H1 (cell line): ENCODE data around the gene FAM163A. TPM values are rescaled to one million over a fixed set of nuclear protein-coding genes. Genes with fewer than 3 reads are reported as not detected.

Experiments used
- CTCF ChIA-PET: fragments of 300-600 bp; sonication (Branson Sonifier 250); formaldehyde crosslinking; loops from one replicate; lab custom pipeline; 2021; ENCODE audit not compliant: partially characterized antibody; lab: Charles Lee
- POLR2A ChIA-PET: fragments of 300-600 bp; sonication (Branson Sonifier 250); formaldehyde crosslinking; loops from one replicate; lab custom pipeline; 2021; ENCODE audit warnings: inconsistent platforms; ENCODE audit not compliant: partially characterized antibody; lab: Charles Lee
- DNase-seq, 2 experiments: peaks; one replicate each; pipeline versions ENCODE4 v3.0.0 to v3.0.0-alpha.2; 2010 to 2022; ENCODE audit warnings: low spot score in 2 of 2, low read depth in 1 of 2, mixed read lengths in 1 of 2
- FAIRE-seq: peaks from 2 replicates; lab custom pipeline; 2011; peaks lifted over from hg19 to GRCh38; lab: Jason Lieb, UNC
- H2AFZ ChIP-seq: 2 replicates; pipeline ENCODE4 v1.8.1; 2012; ENCODE audit warnings: low read length, inconsistent platforms
- H2AK5ac ChIP-seq: 2 replicates; pipeline ENCODE4 v1.6.1; 2013; ENCODE audit warnings: low read depth, low read length
- H2BK120ac ChIP-seq: replicated peaks from 2 replicates; pipeline ENCODE3; 2013; ENCODE audit warnings: low read depth, low read length, inconsistent platforms
- H2BK12ac ChIP-seq: 2 replicates; pipeline ENCODE4 v1.6.1; 2013; ENCODE audit warnings: low read depth, low read length
- H2BK15ac ChIP-seq: 2 replicates; pipeline ENCODE4 v1.6.1; 2013; ENCODE audit warnings: low read length
- H2BK20ac ChIP-seq: 2 replicates; pipeline ENCODE4 v1.6.1; 2013; ENCODE audit warnings: low read length
- H2BK5ac ChIP-seq: 2 replicates; pipeline ENCODE4 v1.6.1; 2013; ENCODE audit warnings: low read depth, low read length
- H3K14ac ChIP-seq: 2 replicates; pipeline ENCODE4 v1.6.1; 2013; ENCODE audit warnings: inconsistent platforms; ENCODE audit not compliant: insufficient read length
- H3K18ac ChIP-seq: 2 replicates; pipeline ENCODE4 v1.6.1; 2013; ENCODE audit warnings: low read length; ENCODE audit errors: extremely low read depth
- H3K23ac ChIP-seq: 2 replicates; pipeline ENCODE4 v1.6.1; 2013; ENCODE audit warnings: inconsistent platforms; ENCODE audit not compliant: insufficient read length
- H3K23me2 ChIP-seq: 2 replicates; pipeline ENCODE4 v1.6.1; 2013; ENCODE audit warnings: low read depth, low read length
- H3K27ac ChIP-seq: 2 replicates; pipeline ENCODE4 v1.6.1; 2011; ENCODE audit warnings: low read depth, low read length, inconsistent platforms
- H3K27me3 ChIP-seq, 4 experiments: replicated peaks in 1 of 4; 1 replicate in 1 of 4; 2 replicates in 3 of 4; pipeline versions ENCODE4 v1.6.1 to v1.8.1; 2011 to 2013; ENCODE audit warnings: low read length in 3 of 4, mild to moderate bottlenecking in 3 of 4, inconsistent platforms in 2 of 4, mixed read lengths in 2 of 4, moderate library complexity in 1 of 4; ENCODE audit not compliant: control insufficient read depth in 3 of 4, insufficient read depth in 3 of 4; ENCODE audit errors: extremely low read depth in 1 of 4
- H3K36me3 ChIP-seq, 4 experiments: 2 replicates each; pipeline versions ENCODE4 v1.6.1 to v1.8.1; 2011 to 2013; ENCODE audit warnings: mild to moderate bottlenecking in 4 of 4, low read length in 3 of 4, moderate library complexity in 2 of 4, control low read depth in 1 of 4, inconsistent platforms in 1 of 4; ENCODE audit not compliant: insufficient read depth in 4 of 4, control insufficient read depth in 2 of 4
- H3K4ac ChIP-seq: replicated peaks from 2 replicates; pipeline ENCODE3; 2013; ENCODE audit warnings: low read length, low read depth, mixed read lengths, inconsistent platforms; ENCODE audit not compliant: insufficient read length
- H3K4me1 ChIP-seq, 4 experiments: replicated peaks in 1 of 4; 1 replicate in 1 of 4; 2 replicates in 3 of 4; pipeline versions ENCODE4 v1.6.1 to v1.8.1; 2011 to 2013; ENCODE audit warnings: low read length in 3 of 4, inconsistent platforms in 2 of 4, mixed read lengths in 1 of 4; ENCODE audit not compliant: insufficient read depth in 4 of 4, control insufficient read depth in 3 of 4
- H3K4me2 ChIP-seq, 2 experiments: 2 replicates each; pipeline versions ENCODE4 v1.6.1 to v1.8.1; 2011 to 2013; ENCODE audit warnings: low read depth in 2 of 2, low read length in 2 of 2, control low read depth in 1 of 2, inconsistent platforms in 1 of 2, mild to moderate bottlenecking in 1 of 2; ENCODE audit not compliant: insufficient read depth in 1 of 2
- H3K4me3 ChIP-seq, 4 experiments: fragments of 200-600, 300-600 bp in 1 of 4; sonication (generic), shearing (Covaris generic), sonication (Bioruptor Twin) in 1 of 4; 2 replicates each; pipeline versions ENCODE4 v1.5.1 to v1.8.1; 2011 to 2016; ENCODE audit warnings: low read length in 4 of 4, low read depth in 3 of 4, control low read depth in 2 of 4, inconsistent platforms in 2 of 4, mild to moderate bottlenecking in 2 of 4, mixed read lengths in 1 of 4, moderate library complexity in 1 of 4; ENCODE audit not compliant: insufficient read depth in 2 of 4; ENCODE audit errors: extremely low read depth in 1 of 4
- H3K56ac ChIP-seq: replicated peaks from 2 replicates; pipeline ENCODE3; 2013; ENCODE audit warnings: low read depth, mild to moderate bottlenecking, mixed read lengths, low read length, inconsistent platforms; ENCODE audit not compliant: insufficient read length
- H3K79me1 ChIP-seq: 2 replicates; pipeline ENCODE4 v1.6.1; 2013; ENCODE audit warnings: low read depth, low read length, control low read depth
- H3K79me2 ChIP-seq, 2 experiments: 2 replicates each; pipeline versions ENCODE4 v1.6.1 to v1.8.1; 2012 to 2013; ENCODE audit warnings: low read length in 2 of 2, mild to moderate bottlenecking in 2 of 2, inconsistent platforms in 1 of 2; ENCODE audit not compliant: insufficient read depth in 2 of 2, control insufficient read depth in 1 of 2
- H3K9ac ChIP-seq, 4 experiments: replicated peaks in 1 of 4; 1 replicate in 1 of 4; 2 replicates in 3 of 4; pipeline versions ENCODE4 v1.6.1 to v1.8.1; 2011 to 2013; ENCODE audit warnings: low read depth in 3 of 4, low read length in 3 of 4, control low read depth in 2 of 4, mild to moderate bottlenecking in 2 of 4, moderate library complexity in 2 of 4, inconsistent platforms in 1 of 4; ENCODE audit errors: extremely low read depth in 1 of 4
- H3K9me3 ChIP-seq, 2 experiments: 2 replicates each; pipeline versions ENCODE4 v1.6.1 to v1.8.1; 2012 to 2013; ENCODE audit warnings: mild to moderate bottlenecking in 2 of 2, moderate library complexity in 2 of 2, control low read depth in 1 of 2, inconsistent platforms in 1 of 2, low read depth in 1 of 2, low read length in 1 of 2, mixed read lengths in 1 of 2; ENCODE audit not compliant: insufficient read depth in 2 of 2
- H4K20me1 ChIP-seq, 2 experiments: replicated peaks in 1 of 2; 2 replicates each; pipeline versions ENCODE3 to v1.8.1; 2011 to 2013; ENCODE audit warnings: inconsistent platforms in 2 of 2, low read length in 2 of 2, mild to moderate bottlenecking in 1 of 2; ENCODE audit not compliant: insufficient read depth in 2 of 2, control insufficient read depth in 1 of 2
- H4K5ac ChIP-seq: 2 replicates; pipeline ENCODE4 v1.6.1; 2013; ENCODE audit warnings: low read length, low read depth, mixed read lengths, inconsistent platforms; ENCODE audit not compliant: insufficient read length
- H4K8ac ChIP-seq: 2 replicates; pipeline ENCODE4 v1.8.0; 2013; ENCODE audit warnings: mild to moderate bottlenecking, moderate library complexity, low read length, inconsistent platforms; ENCODE audit not compliant: insufficient read depth; ENCODE audit errors: extremely low read depth
- H4K91ac ChIP-seq: replicated peaks from 2 replicates; pipeline ENCODE3; 2013; ENCODE audit warnings: low read length, mixed read lengths, inconsistent platforms; ENCODE audit not compliant: insufficient read length
- SIN3A ChIP-seq, 2 experiments: IDR thresholded peaks in 1 of 2; conservative IDR thresholded peaks in 1 of 2; 2 replicates each; pipeline ENCODE4 v1.6.1; 2011 to 2012; ENCODE audit warnings: low read length in 2 of 2, improper control_type of control experiment in 1 of 2, low read depth in 1 of 2, mild to moderate bottlenecking in 1 of 2
- SP2 ChIP-seq: IDR thresholded peaks from 2 replicates; pipeline ENCODE4 v1.6.1; 2012; ENCODE audit warnings: mild to moderate bottlenecking, low read length, inconsistent platforms
- WGBS, 2 experiments: shearing (Covaris generic) in 1 of 2; methylation state at CpG; one replicate each; pipeline versions ENCODE4 v1.1.6 to v1.1.7; 2013 to 2015; ENCODE audit warnings: low lambda C conversion rate in 2 of 2, mixed read lengths in 2 of 2, inconsistent platforms in 1 of 2, low coverage in 1 of 2, missing lambda C conversion rate in 1 of 2; ENCODE audit not compliant: insufficient replicate concordance in 2 of 2, insufficient coverage in 1 of 2, insufficient read length in 1 of 2; ENCODE audit errors: extremely low coverage in 1 of 2, missing lambda C conversion rate in 1 of 2; 5-methylcytosine and 5-hydroxymethylcytosine counted together
- polyA plus RNA-seq, 7 experiments: library from polyadenylated mRNA; depleted of rRNA in 3 of 7; stranded (reverse) in 5 of 7; unstranded in 2 of 7; fragments of >200 nt in 5 of 7; fragments of 200-250 nt in 2 of 7; gene quantifications; 1 replicate in 5 of 7; 2 replicates in 1 of 7; 4 replicates in 1 of 7; pipeline versions ENCODE4 v1.2.1 to v1.2.3, GENCODE V29; 2011 to 2013; ENCODE audit warnings: missing spikeins in 2 of 7, mixed read lengths in 2 of 7
- total RNA-seq: library from RNA; stranded (reverse); fragmentation: NEBNext Ultra II Directional; extraction: Animal tissue kit (Norgen Biotek cat#: 25700); gene quantifications from 2 replicates; pipeline ENCODE4 v1.2.1, GENCODE V29; 2021

The FAM163A gene
- total and polyA plus RNA-seq, 2 of the 8 experiments (the other 6 are each of a cell fraction or from before 2014, with no cell fraction given) = 0.13 to 0.18 TPM

DNA sequence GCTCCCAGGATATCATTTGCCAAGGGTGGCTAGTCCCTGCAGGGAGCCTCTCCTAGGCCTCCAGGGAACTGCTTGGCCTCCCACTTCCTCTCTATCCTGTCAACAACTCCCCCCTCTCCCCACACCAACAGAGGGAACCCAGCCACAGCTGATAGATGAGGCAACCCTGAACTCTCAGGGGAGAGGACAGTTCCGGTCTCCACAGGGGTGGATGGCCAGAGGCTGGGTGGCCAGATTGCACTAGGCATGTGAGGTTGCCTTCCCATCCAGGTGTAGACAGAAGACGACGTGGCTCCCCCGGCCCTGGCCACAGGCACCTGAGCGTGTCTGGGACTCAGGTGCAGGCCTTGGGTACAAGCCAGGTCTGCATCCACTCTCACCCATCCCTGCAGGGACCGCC is 81.2 kb downstream of the FAM163A start:
- DNase-seq = no peak
- H4K5ac ChIP-seq = no peak overlapping the region
- no peaks in the 10 kb centered on the region; the same call in 1 of the 2 replicates for H3K79me1 ChIP-seq
- H3K18ac ChIP-seq = no peak overlapping the region; the same call in none of the 2 replicates
- H2BK15ac ChIP-seq = no peak overlapping the region
- no peak overlapping the region for H4K91ac ChIP-seq
- no peak overlapping the region for H2BK12ac ChIP-seq
- no peaks in the 10 kb centered on the region for H4K20me1 ChIP-seq
- no peak overlapping the region for H2BK5ac ChIP-seq
- no peak for FAIRE-seq
- WGBS, 2 experiments = 93% methylated on average over 5 of the region's 6 CpGs; no CpG with 5 or more reads in 1 of the 2 experiments
- no peak overlapping the region for H3K4me2 ChIP-seq
- H2BK20ac ChIP-seq = no peak overlapping the region
- no peaks in the 10 kb centered on the region for H3K23me2 ChIP-seq
- no peak overlapping the region for H3K23ac ChIP-seq
- no peaks in the 10 kb centered on the region for H3K36me3 ChIP-seq
- no peak overlapping the region for H3K14ac ChIP-seq
- ChIA-PET POLR2A (no interaction called here), CTCF (interaction anchor here (1.0 to 18.9 kb wide), 2 partner anchors 13 to 118 kb away, joined by 4 to 251 read pairs; no protein-coding TSS in a partner anchor)
- no peak overlapping the region for H2AFZ ChIP-seq
- peaks cover 0 to 5% (median 2%) of the 10 kb centered on the region in 4 experiments; a peak in 4 of 7 replicates for H3K4me1 ChIP-seq
- H3K79me2 ChIP-seq = no peaks in the 10 kb centered on the region
- H3K9ac ChIP-seq = no peak overlapping the region
- H3K56ac ChIP-seq = no peak overlapping the region
- H3K27ac ChIP-seq = no peak overlapping the region
- H3K4me3 ChIP-seq = no peak overlapping the region
- no peak overlapping the region for H2BK120ac ChIP-seq
- H4K8ac ChIP-seq = no peak overlapping the region
- no peak overlapping the region for H3K4ac ChIP-seq
- no peaks in the 10 kb centered on the region for H3K9me3 ChIP-seq
- no peak overlapping the region for H2AK5ac ChIP-seq
- H3K27me3 ChIP-seq = no peaks in the 10 kb centered on the region
- TF ChIP-seq SP2 (no peak), SIN3A (conservative IDR thresholded peaks at IDR 0.05 in 1 of 2, IDR thresholded peaks at IDR 0.05 in 1 of 2; ENCODE audit: low read depth in 1 of 2, low read length in 2 of 2) (no peak)
